HepG2 (cell line): ENCODE results near the gene PPP2R5E. TPM values are rescaled to one million over a fixed set of nuclear protein-coding genes. Genes with fewer than 3 reads are reported as not detected.

Experiments
- ARHGAP35 ChIP-seq: sonication (generic); formaldehyde crosslinking; IDR thresholded peaks from 2 replicates; pipeline ENCODE4 v1.9.0; 2022; ENCODE audit warnings: mild to moderate bottlenecking, inconsistent platforms, moderate library complexity, missing genetic modification reagents, borderline replicate concordance
- ATF1 ChIP-seq: IDR thresholded peaks from 2 replicates; pipeline ENCODE4 v1.6.1; 2016; ENCODE audit warnings: mild to moderate bottlenecking, control low read depth
- CENPBD1 ChIP-seq: sonication (generic); formaldehyde crosslinking; IDR thresholded peaks from 2 replicates; pipeline ENCODE4 v1.8.0; 2022; ENCODE audit warnings: missing genetic modification reagents, low read depth, mild to moderate bottlenecking, borderline replicate concordance
- DMAP1 ChIP-seq: IDR thresholded peaks from 2 replicates; pipeline ENCODE4 v1.6.1; 2016
- DRAP1 ChIP-seq: IDR thresholded peaks from 2 replicates; pipeline ENCODE4 v1.6.1; 2016; ENCODE audit warnings: missing genetic modification reagents, missing compliant biosample characterization
- FIP1L1 ChIP-seq: fragments of 200-400 bp; formaldehyde crosslinking; IDR thresholded peaks from 2 replicates; pipeline ENCODE4 v1.6.1; 2018; ENCODE audit warnings: low read depth, mild to moderate bottlenecking, low read length, moderate library complexity, borderline replicate concordance; ENCODE audit not compliant: insufficient read depth
- HMGA1 ChIP-seq: sonication (generic); formaldehyde crosslinking; conservative IDR thresholded peaks from 2 replicates; pipeline ENCODE4 v1.4.0; 2020; ENCODE audit warnings: missing genetic modification reagents
- KDM6A ChIP-seq: IDR thresholded peaks from 2 replicates; pipeline ENCODE4 v1.6.1; 2016; ENCODE audit warnings: low read depth
- NFIC ChIP-seq: IDR thresholded peaks from 2 replicates; pipeline ENCODE4 v1.6.1; 2012; ENCODE audit warnings: mild to moderate bottlenecking, low read length, inconsistent platforms
- PPARG ChIP-seq: conservative IDR thresholded peaks from 2 replicates; pipeline ENCODE4 v1.6.1; 2016; ENCODE audit warnings: missing biosample characterization, missing genetic modification reagents
- RBFOX2 ChIP-seq: fragments of 200-400 bp; formaldehyde crosslinking; IDR thresholded peaks from 2 replicates; pipeline ENCODE4 v1.6.1; 2017; ENCODE audit warnings: low read depth, mild to moderate bottlenecking, low read length
- ZBTB33 ChIP-seq: sonication (generic); formaldehyde crosslinking; IDR thresholded peaks from 2 replicates; pipeline ENCODE4 v1.4.0; 2020; ENCODE audit warnings: missing genetic modification reagents
- ZBTB4 ChIP-seq: sonication (generic); formaldehyde crosslinking; IDR thresholded peaks from 2 replicates; pipeline ENCODE4 v1.4.0; 2020; ENCODE audit warnings: missing genetic modification reagents, mild to moderate bottlenecking, borderline replicate concordance
- ZBTB42 ChIP-seq: sonication (generic); formaldehyde crosslinking; IDR thresholded peaks from 2 replicates; pipeline ENCODE4 v1.5.0; 2020; ENCODE audit warnings: mild to moderate bottlenecking, missing genetic modification reagents
- ZGPAT ChIP-seq: IDR thresholded peaks from 2 replicates; pipeline ENCODE4 v1.6.1; 2016; ENCODE audit warnings: mild to moderate bottlenecking
- ZNF441 ChIP-seq: sonication (generic); formaldehyde crosslinking; IDR thresholded peaks from 2 replicates; pipeline ENCODE4 v1.7.0; 2021; ENCODE audit warnings: missing genetic modification reagents, borderline replicate concordance
- ZNF468 ChIP-seq: sonication (generic); formaldehyde crosslinking; IDR thresholded peaks from 2 replicates; pipeline ENCODE4 v1.8.0; 2022; ENCODE audit warnings: mild to moderate bottlenecking, moderate library complexity, missing genetic modification reagents
- ZNF503 ChIP-seq: sonication (generic); formaldehyde crosslinking; IDR thresholded peaks from 2 replicates; pipeline ENCODE4 v1.4.0; 2020; ENCODE audit warnings: missing genetic modification reagents
- ZNF549 ChIP-seq: sonication (generic); formaldehyde crosslinking; IDR thresholded peaks from 2 replicates; pipeline ENCODE4 v1.5.0; 2020; ENCODE audit warnings: missing genetic modification reagents
- ZNF761 ChIP-seq: sonication (generic); formaldehyde crosslinking; conservative IDR thresholded peaks from 2 replicates; pipeline ENCODE4 v1.4.0; 2020; ENCODE audit warnings: mild to moderate bottlenecking, missing genetic modification reagents
- ZNF792 ChIP-seq: IDR thresholded peaks from 2 replicates; pipeline ENCODE4 v1.6.1; 2016
- polyA plus RNA-seq, 8 experiments: library from polyadenylated mRNA; depleted of rRNA in 3 of 8; stranded (reverse) in 7 of 8; unstranded in 1 of 8; fragments of >200 nt; fragmentation: Illumina TruSeq in 4 of 8; extraction: Trizol in 4 of 8; gene quantifications; 2 replicates each; pipeline versions ENCODE4 v1.2.1 to v1.2.3, GENCODE V29; 2011 to 2016; ENCODE audit warnings: low read depth in 4 of 8, missing spikeins in 1 of 8, mixed read lengths in 1 of 8; ENCODE audit not compliant: insufficient read depth in 1 of 8
- total RNA-seq, 5 experiments: library from RNA; depleted of rRNA; stranded (reverse); fragments of >200 nt; fragmentation: Illumina TruSeq; extraction: Trizol; gene quantifications; 2 replicates each; pipeline ENCODE4 v1.2.3, GENCODE V29; 2016; ENCODE audit warnings: low read depth in 1 of 5

Gene PPP2R5E
- total and polyA plus RNA-seq, 2 of the 13 experiments (the other 11 are each of a cell fraction or from before 2014, with no cell fraction given), result 8.9 to 11.0 TPM

GRCh38 chr14:63470962-63471793 is 72.0 kb downstream of the PPP2R5E start (continued):
- TF ChIP-seq ZBTB4 (CRISPR knock-in tag) (no peak), ZNF761 (CRISPR knock-in tag) (no peak), ATF1 (CRISPR knock-in tag) (no peak), DRAP1 (CRISPR knock-in tag) (no peak), NFIC (peak; percentile 58; the same call in 1 of the 2 replicates), ZNF503 (CRISPR knock-in tag) (0 out of 2 replicates have a peak, but pooled peaks have one; percentile 35), ARHGAP35 (CRISPR knock-in tag) (no peak), ZNF792 (CRISPR knock-in tag) (no peak), FIP1L1 (no peak), ZNF549 (CRISPR knock-in tag) (no peak), ZGPAT (CRISPR knock-in tag) (0 out of 2 replicates have a peak, but pooled peaks have one; percentile 16), RBFOX2 (no peak), ZBTB42 (CRISPR knock-in tag) (no peak), PPARG (peak; percentile 53), ZBTB33 (no peak), ZNF441 (CRISPR knock-in tag) (no peak), ZNF468 (no peak), DMAP1 (CRISPR knock-in tag) (no peak), CENPBD1 (CRISPR knock-in tag) (no peak), KDM6A (peak; percentile 18; the same call in 1 of the 2 replicates), HMGA1 (CRISPR knock-in tag) (no peak)
